GM18511 (cell line): ENCODE measurements around the gene HS6ST3.
"Not testable (repeated sequence)": the region's sequence is repeated elsewhere in the genome, so short reads cannot be mapped to it uniquely, and the experiment has no call there.

ENCODE experiments used
- ATAC-seq: cut with Tn5 transposase; IDR thresholded peaks from one replicate; pipeline ENCODE4 v1.9.1; 2021; ENCODE audit warnings: mild to moderate bottlenecking, moderate library complexity; ENCODE audit not compliant: unreplicated experiment

HS6ST3 gene

DNA sequence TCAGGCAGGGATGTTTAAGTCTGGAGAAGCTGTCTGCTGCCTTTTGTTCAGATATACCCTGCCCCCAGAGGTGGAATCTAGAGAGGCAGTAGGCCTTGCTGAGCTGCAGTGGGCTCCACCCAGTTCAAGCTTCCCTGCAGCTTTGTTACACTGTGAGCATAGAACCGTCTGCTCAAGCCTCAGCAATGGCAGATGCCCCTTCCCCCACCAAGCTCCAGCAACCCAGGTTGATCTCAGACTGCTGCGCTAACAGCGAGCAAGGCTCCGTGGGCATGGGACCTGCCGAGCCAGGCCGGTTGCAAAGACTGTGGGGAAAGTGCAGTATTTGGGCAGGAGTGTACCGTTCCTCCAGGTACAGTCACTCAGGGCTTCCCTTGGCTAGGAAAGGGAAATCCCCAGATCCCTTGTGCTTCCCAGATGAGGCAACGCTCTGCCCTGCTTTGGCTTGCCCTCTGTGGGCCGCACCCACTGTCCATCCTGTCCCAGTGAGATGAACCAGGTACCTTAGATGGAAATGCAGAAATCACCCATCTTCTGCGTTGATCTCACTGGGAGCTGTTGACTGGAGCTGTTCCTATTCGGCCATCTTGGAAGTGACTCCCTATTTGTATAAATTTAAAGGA, 434.6 kb downstream of the HS6ST3 start:
- not testable (repeated sequence) for ATAC-seq

DNA sequence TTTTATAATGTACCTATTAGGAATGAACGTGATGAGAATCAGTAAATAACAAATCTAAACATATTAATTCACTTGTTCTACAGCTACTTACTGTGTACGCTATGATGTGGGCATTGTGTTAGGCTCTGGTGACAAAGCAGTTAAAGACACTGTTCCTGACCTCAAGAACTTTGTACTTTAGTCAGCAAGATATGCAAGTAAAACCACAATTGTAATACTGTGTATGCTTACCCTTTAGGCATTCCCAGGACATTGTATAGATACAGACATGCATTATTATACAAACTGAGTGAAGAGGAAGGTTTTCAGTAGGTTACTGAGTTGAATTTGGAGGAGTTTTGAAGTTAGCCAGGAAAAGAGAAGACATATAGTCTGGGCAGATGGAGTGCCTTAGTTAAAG, 435.8 kb downstream of the HS6ST3 start:
- no peak for ATAC-seq

DNA sequence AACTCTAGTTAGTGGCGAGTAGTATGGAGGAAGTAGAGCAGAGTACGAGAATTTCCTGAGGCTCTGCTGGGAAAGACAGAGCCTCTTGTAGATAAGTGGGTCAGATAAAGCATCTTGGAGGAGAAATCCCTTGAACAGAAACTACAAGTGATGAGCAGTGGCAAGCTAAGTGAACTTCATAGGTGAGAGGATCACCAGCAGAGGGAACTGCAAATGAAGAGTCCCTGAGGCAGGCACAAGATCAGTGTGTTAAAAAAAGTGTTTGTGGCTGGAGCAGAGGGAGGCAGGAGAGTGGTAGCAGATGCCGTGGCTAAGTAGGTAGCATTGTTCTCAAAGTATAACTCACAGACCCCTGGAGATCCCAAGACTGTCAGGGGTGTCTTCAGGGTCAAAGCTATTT, 437.6 kb downstream of the HS6ST3 start:
- no peak for ATAC-seq

DNA sequence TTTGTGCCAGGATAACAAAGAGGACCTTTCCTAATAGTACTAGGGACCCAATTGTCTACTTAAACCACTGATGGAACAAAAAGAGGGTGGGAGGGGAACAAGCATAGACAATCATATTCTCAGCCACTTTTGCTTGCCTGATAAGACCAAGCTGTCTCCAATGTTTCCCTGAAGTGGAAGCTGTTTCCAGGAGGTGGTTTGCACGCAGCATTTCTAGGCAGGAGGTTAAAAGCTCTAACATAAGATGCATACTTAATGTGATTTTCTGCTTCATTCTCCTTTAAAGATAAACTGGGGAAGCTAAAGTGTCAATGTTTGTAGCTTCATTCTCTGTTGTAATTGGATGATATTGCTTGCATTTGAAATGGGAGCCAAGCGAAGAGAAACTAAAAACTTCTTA, 442.9 kb downstream of the HS6ST3 start:
- ATAC-seq: no peak

DNA sequence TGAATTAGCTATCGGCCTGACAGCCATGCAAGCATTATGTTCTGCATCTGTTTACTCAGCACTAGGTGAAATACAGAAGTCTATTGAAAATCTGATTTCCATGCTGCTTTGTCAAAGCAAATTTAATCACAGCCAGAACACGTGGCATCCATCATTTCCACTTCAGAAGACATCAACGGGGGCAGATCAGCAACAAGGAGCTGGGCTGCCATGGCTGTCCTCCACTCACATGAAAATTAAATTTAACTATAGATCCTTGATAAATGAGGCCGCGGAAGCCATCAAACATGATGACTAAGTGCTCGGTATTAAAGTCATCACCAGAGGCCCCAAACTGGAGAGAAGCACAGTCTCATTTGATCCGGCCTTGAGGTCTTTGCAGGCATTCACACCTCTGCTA, 443.5 kb downstream of the HS6ST3 start:
- no peak for ATAC-seq

DNA sequence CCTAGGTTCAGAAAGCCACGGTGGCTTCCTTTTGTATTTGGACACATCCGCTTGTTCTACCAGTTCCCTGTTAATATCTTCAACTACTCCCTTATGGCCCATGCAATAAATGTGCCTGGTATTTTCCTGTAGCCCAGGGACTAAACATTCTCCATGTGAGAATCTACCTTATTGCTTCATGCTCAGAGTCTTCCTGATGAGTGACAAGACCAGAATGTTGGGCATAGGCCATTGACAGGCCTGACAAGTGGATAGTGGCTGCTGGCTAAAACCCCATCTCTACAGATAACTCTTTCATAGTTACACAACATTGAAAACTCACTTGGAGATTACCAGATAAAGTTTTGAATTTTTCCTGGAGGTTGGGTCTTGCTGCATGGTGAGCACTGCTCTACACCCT, 449.9 kb downstream of the HS6ST3 start:
- ATAC-seq: no peak

DNA sequence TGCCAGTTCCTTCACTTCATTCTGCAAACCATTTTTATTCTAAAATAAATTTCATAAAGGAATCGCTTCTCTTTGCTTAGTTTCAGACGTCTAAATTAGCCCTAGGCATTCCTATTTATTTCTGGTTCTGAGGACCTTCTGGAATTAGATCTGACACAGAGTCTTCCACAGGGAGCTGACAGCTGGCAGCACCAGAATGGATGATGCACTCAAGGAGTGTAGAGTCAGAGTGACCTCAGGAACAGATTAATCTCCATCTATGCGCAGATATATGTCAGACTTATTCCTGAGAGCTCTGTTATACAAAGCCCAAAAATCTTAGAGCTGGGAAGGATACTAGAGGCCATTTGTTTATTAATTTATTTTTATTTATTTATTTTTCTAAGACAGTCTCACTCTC, 450.8 kb downstream of the HS6ST3 start:
- no peak for ATAC-seq

DNA sequence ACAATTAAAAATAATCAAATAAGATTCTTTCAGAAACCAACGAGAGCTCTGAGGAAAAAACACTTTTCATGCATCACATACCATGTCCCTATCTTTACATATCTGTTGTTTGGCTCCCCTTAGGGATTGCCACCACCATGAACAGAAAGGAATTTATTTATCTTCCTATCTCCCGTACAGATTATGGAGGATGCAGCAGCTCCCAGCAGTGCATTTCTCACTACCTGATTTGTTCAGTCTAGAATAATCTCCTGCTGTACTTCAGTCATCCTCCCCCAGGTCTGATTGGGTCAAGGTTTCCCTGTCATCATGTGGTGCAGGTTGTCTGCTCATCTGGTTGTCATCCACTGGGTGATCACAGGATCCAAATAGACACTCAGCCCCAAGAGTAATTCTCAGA, 453.1 kb downstream of the HS6ST3 start:
- no peak for ATAC-seq

DNA sequence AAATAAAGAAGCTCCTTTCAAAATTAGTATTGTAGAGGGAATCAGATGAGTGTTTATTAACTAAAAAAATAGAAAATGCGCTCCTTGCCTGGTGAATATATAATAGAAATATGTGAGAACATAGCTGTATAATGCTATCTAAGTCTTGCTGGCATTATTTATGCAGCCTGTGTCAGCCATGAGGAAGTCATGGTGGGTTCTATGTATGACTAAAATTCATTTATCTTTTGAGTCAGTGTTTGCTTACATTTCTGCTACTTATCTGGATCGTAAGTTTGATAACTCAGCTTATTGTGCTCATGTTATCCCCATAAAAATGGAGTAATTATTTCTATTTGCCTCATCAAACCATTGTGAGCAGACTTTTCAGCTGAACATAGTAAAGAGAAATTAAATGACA, 455.1 kb downstream of the HS6ST3 start:
- ATAC-seq: no peak

DNA sequence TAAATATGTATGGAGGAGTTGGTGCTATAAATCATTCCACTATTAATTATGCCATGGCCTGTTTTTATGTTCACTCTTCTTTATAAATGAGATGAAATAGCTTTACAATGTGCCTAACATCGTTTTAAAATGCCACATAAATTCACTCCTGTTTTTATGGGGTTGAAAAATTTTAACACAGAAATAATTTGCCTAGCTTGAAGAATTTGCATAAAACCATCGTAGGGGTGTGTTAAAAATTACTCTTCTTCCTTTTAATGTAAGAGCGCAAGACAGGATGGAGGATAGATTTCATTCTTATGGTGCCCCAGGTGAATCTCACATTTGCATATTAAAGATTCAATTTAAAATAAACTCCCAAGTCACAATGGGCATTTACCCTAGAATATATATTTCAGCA, 456.6 kb downstream of the HS6ST3 start:
- ATAC-seq: no peak

DNA sequence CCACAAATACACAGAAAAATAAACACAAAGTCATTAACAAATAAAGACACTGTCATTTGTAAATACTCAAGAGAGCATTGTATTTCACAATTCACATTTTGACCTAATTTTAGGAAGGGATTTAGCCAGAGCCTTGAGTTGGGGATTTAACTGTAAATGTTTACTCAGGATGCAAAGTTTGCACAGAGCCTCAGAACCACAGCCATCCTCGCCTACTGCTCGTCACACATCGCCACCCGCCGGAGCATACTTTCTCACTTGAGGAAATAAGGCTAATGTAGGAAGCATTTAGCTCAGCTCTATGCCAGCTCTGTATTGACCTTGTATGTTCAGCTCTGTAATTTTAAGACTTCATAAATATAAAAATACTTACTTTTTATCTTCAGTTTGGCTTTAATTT, 461.6 kb downstream of the HS6ST3 start:
- ATAC-seq: no peak

DNA sequence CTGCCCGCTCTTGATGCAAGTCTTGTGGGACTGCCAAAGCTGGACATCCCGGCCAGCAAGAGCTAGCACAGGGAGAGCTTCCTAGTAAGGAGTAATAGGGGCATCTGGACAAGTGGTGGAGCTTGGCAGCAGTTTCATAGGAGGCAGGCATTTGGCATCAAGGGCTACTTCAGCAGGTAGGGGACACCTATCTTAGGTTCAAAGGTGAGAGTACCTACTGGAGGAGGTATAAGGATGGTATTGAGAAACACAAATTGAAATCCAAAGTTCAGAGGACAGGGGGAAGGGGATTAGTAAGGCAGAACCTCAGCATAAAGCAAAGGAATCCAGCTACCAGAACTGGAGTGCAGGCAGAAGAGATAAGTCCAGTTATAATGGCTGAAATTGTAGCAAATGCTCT, 462.7 kb downstream of the HS6ST3 start:
- ATAC-seq: no peak

DNA sequence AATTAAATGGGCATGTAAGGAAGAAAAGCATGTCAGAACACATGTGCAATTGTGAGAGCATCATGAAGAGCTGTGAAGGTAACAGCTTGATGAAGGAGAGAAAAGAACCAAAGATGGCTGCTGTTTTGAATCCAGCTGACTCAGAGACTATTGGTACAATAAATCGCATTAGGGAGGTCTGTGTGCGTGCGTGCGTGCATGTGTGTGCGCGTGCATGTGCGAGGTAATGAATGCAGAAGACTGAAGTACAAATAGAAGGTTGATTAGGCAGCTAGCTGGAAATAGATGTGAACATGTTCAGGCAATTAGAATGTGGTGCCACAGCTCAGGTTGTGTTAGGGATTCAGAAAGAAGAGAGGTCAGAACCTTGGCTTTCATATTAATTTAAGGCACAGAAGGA, 463.9 kb downstream of the HS6ST3 start:
- ATAC-seq: no peak

DNA sequence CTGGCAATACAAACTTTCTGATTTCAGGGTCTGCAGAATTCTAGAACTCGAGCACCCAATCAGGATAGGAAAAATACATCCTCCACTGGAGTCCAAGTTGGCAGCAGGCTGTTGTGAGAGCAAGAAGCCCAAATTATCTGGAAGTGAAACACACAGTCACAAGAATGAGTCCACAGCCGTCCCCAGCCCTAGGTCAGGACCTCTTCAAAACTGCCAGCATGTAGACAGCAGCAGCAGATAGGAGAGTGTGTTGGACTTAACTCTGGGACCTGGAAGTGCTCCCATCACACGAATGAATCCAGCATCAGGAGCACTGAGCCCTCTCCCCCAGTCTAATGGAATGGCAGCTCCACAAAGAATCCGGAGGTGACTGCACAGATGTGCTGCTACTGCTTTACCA, 483.7 kb downstream of the HS6ST3 start:
- ATAC-seq: no peak

DNA sequence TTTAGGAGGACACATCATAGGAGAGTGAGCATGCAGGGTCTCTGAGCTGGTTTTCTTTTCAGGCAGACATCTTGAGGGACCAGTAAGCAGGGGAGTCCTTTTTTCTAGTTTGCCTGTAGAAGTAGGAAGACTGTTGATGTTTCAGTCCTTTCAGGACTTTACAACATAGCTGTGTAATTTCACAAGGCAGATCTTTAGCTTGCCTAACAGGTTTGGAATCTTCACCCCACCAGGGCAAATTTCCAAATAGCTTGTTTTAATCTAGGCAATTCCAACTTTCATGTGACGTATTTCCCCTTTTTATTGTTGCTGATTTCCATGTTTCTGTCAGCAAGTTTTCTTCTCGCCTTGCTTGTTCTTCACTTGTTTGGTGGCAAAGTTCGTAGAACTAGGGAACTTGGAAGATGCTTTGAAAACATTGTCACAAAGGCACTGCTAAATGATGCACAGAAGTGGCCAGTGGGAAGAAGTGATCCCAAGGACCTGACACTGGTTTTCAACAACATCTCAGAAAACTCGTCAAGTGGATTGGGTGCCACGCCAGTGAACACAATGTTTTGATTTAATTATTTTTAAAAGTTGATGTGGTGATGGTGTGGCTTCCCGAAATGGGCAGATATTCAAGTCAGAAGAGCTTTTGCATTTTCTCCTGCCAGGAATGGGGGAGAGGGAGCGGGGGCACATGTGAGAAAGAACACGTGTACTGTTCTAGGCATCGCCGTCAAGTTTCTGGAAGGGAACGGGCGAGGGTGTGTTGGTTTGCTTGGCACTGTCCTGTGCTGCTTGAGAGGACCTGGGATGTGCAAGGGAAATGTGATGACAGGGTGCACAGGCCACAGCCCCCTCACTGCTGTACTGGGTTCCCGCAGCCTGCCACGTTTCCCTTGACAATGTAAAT, 485.8 kb downstream of the HS6ST3 start:
- ATAC-seq: no peak

DNA sequence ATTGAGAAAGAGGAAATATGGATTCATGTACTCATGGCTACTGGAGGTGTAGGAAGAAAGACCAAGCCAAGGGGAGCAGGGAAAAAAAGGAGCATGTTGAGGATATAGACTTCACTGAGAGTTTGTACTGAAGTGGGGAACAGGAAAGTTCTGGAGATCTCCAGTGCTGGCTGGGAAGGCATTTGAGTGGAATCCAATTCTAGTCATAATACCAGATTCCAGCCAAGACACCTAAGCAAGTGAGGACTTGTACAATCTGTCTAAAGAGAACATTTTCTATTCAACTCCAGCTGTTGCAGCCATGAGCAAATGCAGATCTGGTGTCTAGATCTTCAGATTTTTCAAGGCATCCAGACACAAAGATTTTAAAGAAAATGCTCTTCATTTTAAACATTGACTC, 491.8 kb downstream of the HS6ST3 start:
- ATAC-seq: no peak

DNA sequence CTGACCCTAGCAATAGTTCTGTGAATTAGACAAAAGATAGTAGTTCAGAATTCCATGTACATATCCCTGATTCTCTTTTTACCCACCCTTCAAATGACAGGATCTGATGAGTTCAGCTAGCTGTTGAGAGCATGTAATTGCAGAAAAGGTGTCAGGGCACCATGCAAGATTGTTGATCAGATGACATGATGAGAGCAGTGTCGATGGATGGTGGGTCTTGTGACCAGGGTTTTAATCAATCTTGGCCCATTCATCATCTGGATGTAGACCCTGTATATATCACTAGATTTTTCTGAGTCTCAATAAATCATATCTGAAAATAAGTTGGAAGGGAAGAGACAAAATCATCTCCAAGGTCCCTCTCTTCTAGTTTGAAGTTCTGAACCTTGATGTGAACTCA, 525.3 kb downstream of the HS6ST3 start:
- no peak for ATAC-seq

DNA sequence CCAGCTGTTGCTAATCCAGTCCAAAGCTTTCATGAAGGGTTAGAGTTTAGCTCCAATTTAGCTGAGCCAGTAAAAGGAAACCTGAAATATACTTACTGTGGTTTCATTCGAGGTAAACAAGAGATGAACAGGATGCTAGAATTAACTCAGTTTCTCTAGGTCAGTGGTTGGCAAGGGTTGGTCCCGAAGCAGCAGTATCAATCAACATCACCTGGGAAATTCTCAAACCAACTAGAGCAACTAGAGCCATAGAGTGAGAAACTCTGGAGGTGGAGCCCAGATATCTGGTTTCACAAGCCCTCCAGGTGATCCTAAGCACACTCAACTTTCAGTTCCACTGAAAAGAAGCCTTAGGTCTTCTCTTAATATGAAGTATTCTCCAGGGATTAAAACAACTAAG, 527.6 kb downstream of the HS6ST3 start:
- ATAC-seq: no peak

DNA sequence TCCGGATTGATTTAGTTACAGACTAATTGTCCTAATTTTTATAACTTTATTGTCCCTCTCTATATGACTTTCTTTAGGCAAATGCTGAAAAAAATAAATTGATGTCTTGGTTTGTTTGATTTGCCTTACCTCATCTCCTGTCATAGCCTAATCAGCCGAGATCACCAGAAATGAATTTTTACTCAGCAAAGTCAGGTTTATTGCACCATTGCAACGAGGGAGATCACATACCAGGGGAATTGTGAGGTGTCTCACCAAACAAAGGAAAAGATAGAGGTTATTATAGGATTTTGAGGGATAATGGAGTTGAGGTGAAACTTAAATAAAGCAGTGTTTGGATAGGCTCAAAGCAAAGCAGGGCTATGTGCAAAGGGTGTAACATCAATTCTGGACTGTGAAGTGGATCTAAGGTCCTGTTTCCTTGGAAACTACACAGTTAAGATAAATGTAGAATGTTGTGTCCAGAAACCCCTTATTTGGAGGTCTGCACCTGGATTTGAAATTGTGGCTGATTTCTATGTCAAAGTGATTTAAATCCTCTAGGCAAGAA, 531.8 kb downstream of the HS6ST3 start:
- ATAC-seq: no peak

DNA sequence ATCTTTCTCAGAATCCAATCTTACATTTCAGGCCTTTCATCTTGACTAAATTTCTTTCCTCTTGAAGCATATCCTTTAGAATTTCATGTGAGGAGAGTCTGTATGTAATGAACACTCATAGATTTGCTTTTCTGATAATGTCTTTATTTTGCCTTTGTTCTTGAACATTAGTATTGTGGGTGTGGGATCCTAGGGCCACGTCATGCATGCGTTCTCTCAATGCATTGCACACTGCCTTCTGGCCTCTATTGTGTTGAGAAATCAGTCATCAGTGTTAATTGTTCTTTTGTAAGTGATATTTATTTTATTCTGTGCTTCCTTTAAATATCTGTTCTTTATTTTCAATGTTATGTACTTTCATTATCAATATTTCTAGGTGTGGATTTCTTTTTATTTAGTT, 539.4 kb downstream of the HS6ST3 start:
- no peak for ATAC-seq

DNA sequence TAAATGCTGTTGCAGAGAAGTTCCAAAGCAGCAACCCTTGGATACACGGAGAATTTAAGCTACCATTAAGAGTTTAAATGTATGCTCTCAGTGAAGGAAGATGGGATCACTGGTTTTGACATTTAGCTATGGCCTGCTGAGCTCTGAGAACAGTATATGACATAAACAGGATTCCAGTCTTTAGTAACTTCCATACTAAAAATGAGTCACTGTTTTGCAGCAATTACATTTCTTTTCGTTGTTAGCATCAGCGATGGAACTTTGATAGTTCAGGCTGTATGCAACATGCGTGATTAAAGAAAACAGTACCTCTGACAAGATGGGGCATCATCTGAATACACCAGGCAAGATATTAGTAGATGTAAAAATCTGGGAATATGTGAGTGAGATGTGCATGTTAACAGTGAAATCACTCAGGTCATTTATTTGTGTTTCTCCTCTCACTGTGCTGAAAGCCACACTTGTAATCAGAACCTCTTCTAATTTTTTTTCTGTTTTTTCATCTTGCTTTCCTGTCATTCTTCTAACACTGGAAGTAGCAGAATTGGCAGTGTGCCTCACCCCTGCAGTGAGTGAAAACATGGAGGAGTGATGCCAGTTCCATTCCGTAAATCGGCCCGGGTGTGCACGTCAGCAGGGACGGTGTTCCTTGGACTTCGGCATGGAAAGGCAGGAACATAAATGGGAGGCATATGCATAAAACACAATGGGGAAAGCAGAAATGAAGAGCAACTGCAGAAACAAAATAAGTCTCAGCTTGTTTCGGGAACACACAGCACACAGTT, 542.8 kb downstream of the HS6ST3 start:
- ATAC-seq: no peak
